Right lobe of liver (tissue), 4 donors: ENCODE measurements around the gene KEL.

Experiments
- POLR2A ChIP-seq: fragments of 450-650 bp; IDR thresholded peaks from one replicate; pipeline ENCODE4 v1.6.1; 2017; ENCODE audit warnings: antibody characterized with exemption, mild to moderate bottlenecking
- TF ChIP-seq, protein P1 (sequence below), 4 donors: fragments of 200-600 bp in 3 of 4; fragments of 450-650 bp in 1 of 4; IDR thresholded peaks; one replicate each; pipeline versions ENCODE4 v1.5.1 to v1.8.0; 2016 to 2022; ENCODE audit warnings: antibody characterized with exemption in 4 of 4, mild to moderate bottlenecking in 2 of 4
- donor health status: DM: no; HTN: no; CAD: no.
- donor health status: DM: no; HTN: no; CAD: no.
- donor health status: DM: no; HTN: yes; CAD: no.

GRCh38 chr7:142938611-142939010, 23.6 kb downstream of the KEL start:
- TF ChIP-seq, protein P1, sequence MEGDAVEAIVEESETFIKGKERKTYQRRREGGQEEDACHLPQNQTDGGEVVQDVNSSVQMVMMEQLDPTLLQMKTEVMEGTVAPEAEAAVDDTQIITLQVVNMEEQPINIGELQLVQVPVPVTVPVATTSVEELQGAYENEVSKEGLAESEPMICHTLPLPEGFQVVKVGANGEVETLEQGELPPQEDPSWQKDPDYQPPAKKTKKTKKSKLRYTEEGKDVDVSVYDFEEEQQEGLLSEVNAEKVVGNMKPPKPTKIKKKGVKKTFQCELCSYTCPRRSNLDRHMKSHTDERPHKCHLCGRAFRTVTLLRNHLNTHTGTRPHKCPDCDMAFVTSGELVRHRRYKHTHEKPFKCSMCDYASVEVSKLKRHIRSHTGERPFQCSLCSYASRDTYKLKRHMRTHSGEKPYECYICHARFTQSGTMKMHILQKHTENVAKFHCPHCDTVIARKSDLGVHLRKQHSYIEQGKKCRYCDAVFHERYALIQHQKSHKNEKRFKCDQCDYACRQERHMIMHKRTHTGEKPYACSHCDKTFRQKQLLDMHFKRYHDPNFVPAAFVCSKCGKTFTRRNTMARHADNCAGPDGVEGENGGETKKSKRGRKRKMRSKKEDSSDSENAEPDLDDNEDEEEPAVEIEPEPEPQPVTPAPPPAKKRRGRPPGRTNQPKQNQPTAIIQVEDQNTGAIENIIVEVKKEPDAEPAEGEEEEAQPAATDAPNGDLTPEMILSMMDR (IDR thresholded peaks at IDR 0.05) = no peak
- TF ChIP-seq POLR2A = no peak
